ENCODE measurements around the gene WWOX. TPM values are rescaled to one million over a fixed set of nuclear protein-coding genes. Genes with fewer than 3 reads are reported as not detected.

The WWOX gene
- total and polyA plus RNA-seq, 2 donors (not counting 3 experiments of a cell fraction or from before 2014, with no cell fraction given), result 6.2 to 12.5 TPM

DNA sequence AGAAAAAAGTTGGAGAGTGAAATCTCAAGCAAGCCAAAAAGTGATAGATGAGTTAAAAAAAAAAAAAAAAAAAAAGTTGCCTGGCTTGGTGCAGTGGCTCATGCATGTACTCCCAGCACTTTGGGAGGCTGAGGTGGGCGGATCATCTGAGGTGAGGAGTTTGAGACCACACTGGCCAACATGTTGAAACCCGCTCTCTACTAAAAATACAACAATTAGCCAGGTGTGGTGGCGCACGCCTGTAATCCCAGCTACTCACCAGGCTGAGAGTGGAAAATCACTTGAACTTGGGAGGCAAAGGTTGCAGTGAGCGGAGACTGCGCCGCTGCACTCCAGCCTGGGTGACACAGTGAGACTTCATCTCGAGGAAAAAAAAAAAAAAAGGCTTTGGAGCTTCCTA is 668.8 kb downstream of the WWOX start:
- Histone ChIP-seq H3K79me2 (ENCODE audit: control insufficient read depth, insufficient read depth, low read length) (no peaks in the 10 kb centered on the region), H3K9me1 (replicated peaks; ENCODE audit: control insufficient read depth, extremely low read depth, insufficient read depth, low read length) (no peaks in the 10 kb centered on the region), H3K4me1 (ENCODE audit: control insufficient read depth, extremely low read depth, insufficient read depth, low read length) (no peaks in the 10 kb centered on the region), H3K36me3 (ENCODE audit: control insufficient read depth in 2 of 2, extremely low read depth in 1 of 2, insufficient read depth in 2 of 2, low read length in 2 of 2) (no peaks in the 10 kb centered on the region), H2AFZ (ENCODE audit: low read depth, low read length) (no peak overlapping the region), H3K27ac (ENCODE audit: insufficient read depth, low read depth, low read length) (no peak overlapping the region), H4K20me1 (replicated peaks; ENCODE audit: control insufficient read depth, extremely low read depth, insufficient read depth, low read length) (no peaks in the 10 kb centered on the region), H3K4me2 (ENCODE audit: insufficient read depth, low read length) (no peak overlapping the region), H3K9me3 (replicated peaks; ENCODE audit: control insufficient read depth, insufficient read depth, low read length) (peaks cover 2% of the 10 kb centered on the region), H3K4me3 (replicated peaks in 1 of 3; ENCODE audit: insufficient read depth in 1 of 3, low read depth in 1 of 3, low read length in 3 of 3) (no peak overlapping the region), H3K9ac (replicated peaks; ENCODE audit: extremely low read depth, insufficient read depth, low read length) (no peak overlapping the region), H3K27me3 (ENCODE audit: control insufficient read depth in 2 of 2, insufficient read depth in 2 of 2, low read length in 2 of 2) (no peaks in the 10 kb centered on the region)
- FAIRE-seq (no peak), DNase-seq (ENCODE audit: low read depth, low spot score) (no peak)
- ChIA-PET CTCF (no interaction called here), POLR2A (no interaction called here)
- dilution Hi-C loops (cut with MboI; ENCODE audit: extremely low pct_ligation_motif_present, low sequenced_read_pairs) (no loop called here), intact Hi-C loops (cut with micrococcal nuclease) (no loop called here)
- no TSS peak for BruUV-seq (replicated peaks)
- no peak for TF ChIP-seq POLR2AphosphoS5 (IDR thresholded peaks at IDR 0.05; ENCODE audit: insufficient read depth, low read depth, low read length)
- TF ChIP-seq GATA2 (IDR thresholded peaks at IDR 0.05; ENCODE audit: insufficient read depth, insufficient read length, low read depth, low read length), result no peak

DNA sequence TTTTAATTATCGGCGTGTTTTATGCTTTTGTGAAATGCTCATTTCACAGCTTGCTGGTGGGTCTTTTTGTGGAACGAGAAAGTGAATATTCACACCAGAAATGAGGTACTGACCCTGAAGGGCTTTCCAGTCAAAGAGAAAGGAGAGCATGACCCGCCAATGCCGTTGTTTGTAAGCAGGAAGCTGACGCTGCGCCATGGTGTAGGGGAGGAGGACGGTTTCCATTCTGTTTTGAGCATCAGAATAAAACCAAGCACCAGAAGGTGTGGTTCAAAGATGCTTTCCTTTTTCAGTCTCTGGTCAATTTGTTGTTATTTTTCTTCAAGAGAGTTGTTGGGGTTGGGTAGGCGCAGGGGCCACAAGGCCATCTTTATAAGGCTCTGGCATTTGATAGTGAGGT is 669.3 kb downstream of the WWOX start:
- no peak overlapping the region for H3K27ac ChIP-seq (ENCODE audit: insufficient read depth, low read depth, low read length)
- TF ChIP-seq, protein P1, sequence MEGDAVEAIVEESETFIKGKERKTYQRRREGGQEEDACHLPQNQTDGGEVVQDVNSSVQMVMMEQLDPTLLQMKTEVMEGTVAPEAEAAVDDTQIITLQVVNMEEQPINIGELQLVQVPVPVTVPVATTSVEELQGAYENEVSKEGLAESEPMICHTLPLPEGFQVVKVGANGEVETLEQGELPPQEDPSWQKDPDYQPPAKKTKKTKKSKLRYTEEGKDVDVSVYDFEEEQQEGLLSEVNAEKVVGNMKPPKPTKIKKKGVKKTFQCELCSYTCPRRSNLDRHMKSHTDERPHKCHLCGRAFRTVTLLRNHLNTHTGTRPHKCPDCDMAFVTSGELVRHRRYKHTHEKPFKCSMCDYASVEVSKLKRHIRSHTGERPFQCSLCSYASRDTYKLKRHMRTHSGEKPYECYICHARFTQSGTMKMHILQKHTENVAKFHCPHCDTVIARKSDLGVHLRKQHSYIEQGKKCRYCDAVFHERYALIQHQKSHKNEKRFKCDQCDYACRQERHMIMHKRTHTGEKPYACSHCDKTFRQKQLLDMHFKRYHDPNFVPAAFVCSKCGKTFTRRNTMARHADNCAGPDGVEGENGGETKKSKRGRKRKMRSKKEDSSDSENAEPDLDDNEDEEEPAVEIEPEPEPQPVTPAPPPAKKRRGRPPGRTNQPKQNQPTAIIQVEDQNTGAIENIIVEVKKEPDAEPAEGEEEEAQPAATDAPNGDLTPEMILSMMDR (IDR thresholded peaks at IDR 0.05; ENCODE audit: extremely low read depth in 1 of 2, insufficient read depth in 1 of 2, low read depth in 1 of 2, low read length in 2 of 2), result no peak
- no peak for TF ChIP-seq GATA2 (IDR thresholded peaks at IDR 0.05; ENCODE audit: insufficient read depth, insufficient read length, low read depth, low read length)
- TF ChIP-seq MYC (IDR thresholded peaks at IDR 0.05; ENCODE audit: low read depth, low read length), result no peak
- TF ChIP-seq FOS (IDR thresholded peaks at IDR 0.05; ENCODE audit: borderline replicate concordance, insufficient read depth, low read length), result no peak
- TF ChIP-seq POLR2A (IDR thresholded peaks at IDR 0.05; ENCODE audit: low read depth, low read length), result no peak
- TF ChIP-seq, protein P2, sequence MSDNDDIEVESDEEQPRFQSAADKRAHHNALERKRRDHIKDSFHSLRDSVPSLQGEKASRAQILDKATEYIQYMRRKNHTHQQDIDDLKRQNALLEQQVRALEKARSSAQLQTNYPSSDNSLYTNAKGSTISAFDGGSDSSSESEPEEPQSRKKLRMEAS (IDR thresholded peaks at IDR 0.05; ENCODE audit: insufficient read depth, insufficient read length), result no peak
- no peak for TF ChIP-seq EZH2 (IDR thresholded peaks at IDR 0.05; ENCODE audit: borderline replicate concordance, low read depth, low read length, severe bottlenecking)
- TF ChIP-seq POLR2AphosphoS5 (IDR thresholded peaks at IDR 0.05; ENCODE audit: insufficient read depth, low read depth, low read length), result no peak
- no peak for TF ChIP-seq JUN (IDR thresholded peaks at IDR 0.05; ENCODE audit: borderline replicate concordance, insufficient read depth, insufficient read length, low read depth)
- DNase-seq (ENCODE audit: low read depth, low spot score) (no peak), FAIRE-seq (no peak)
- dilution Hi-C loops (cut with MboI; ENCODE audit: extremely low pct_ligation_motif_present, low sequenced_read_pairs) (no loop called here), intact Hi-C loops (cut with micrococcal nuclease) (no loop called here)
- H2AFZ ChIP-seq (ENCODE audit: low read depth, low read length), result no peak overlapping the region
- ChIA-PET POLR2A (no interaction called here), CTCF (no interaction called here)
- no peaks in the 10 kb centered on the region for H3K27me3 ChIP-seq (ENCODE audit: control insufficient read depth in 2 of 2, insufficient read depth in 2 of 2, low read length in 2 of 2)
- H3K36me3 ChIP-seq (ENCODE audit: control insufficient read depth in 2 of 2, extremely low read depth in 1 of 2, insufficient read depth in 2 of 2, low read length in 2 of 2), result no peaks in the 10 kb centered on the region
- H3K4me2 ChIP-seq (ENCODE audit: insufficient read depth, low read length), result no peak overlapping the region
- H3K9me3 ChIP-seq (replicated peaks; ENCODE audit: control insufficient read depth, insufficient read depth, low read length), result peaks cover 2% of the 10 kb centered on the region
- H3K79me2 ChIP-seq (ENCODE audit: control insufficient read depth, insufficient read depth, low read length), result no peaks in the 10 kb centered on the region
- no peak overlapping the region for H3K9ac ChIP-seq (replicated peaks; ENCODE audit: extremely low read depth, insufficient read depth, low read length)
- no TSS peak for BruUV-seq (replicated peaks)
- H3K9me1 ChIP-seq (replicated peaks; ENCODE audit: control insufficient read depth, extremely low read depth, insufficient read depth, low read length), result no peaks in the 10 kb centered on the region
- no peaks in the 10 kb centered on the region for H4K20me1 ChIP-seq (replicated peaks; ENCODE audit: control insufficient read depth, extremely low read depth, insufficient read depth, low read length)
- no peaks in the 10 kb centered on the region for H3K4me1 ChIP-seq (ENCODE audit: control insufficient read depth, extremely low read depth, insufficient read depth, low read length)
- no peak overlapping the region for H3K4me3 ChIP-seq (replicated peaks in 1 of 3; ENCODE audit: insufficient read depth in 1 of 3, low read depth in 1 of 3, low read length in 3 of 3)
